BLaER1 treated with 17β-estradiol and CSF1 and Interleukin-3, amounts not matched to agents 10 nM and 100 nM (cell line): Measurements from ENCODE around the gene KIRREL3.

Experiments used
- H3K27ac ChIP-seq, 11 experiments: shearing (Covaris generic); formaldehyde crosslinking; 2 replicates each; pipeline ENCODE4 v1.8.1; 2022
- H3K27me3 ChIP-seq, 11 experiments: shearing (Covaris generic); formaldehyde crosslinking; 2 replicates each; pipeline ENCODE4 v1.8.1; 2022
- H3K36me3 ChIP-seq, 11 experiments: shearing (Covaris generic); formaldehyde crosslinking; 2 replicates each; pipeline ENCODE4 v1.8.1; 2022
- H3K4me1 ChIP-seq, 10 experiments: shearing (Covaris generic); formaldehyde crosslinking; 2 replicates each; pipeline ENCODE4 v1.8.1; 2022
- H3K4me2 ChIP-seq, 11 experiments: shearing (Covaris generic); formaldehyde crosslinking; 2 replicates each; pipeline ENCODE4 v1.8.1; 2022
- H3K4me3 ChIP-seq, 10 experiments: shearing (Covaris generic); formaldehyde crosslinking; 2 replicates each; pipeline ENCODE4 v1.8.1; 2022
- H3K9ac ChIP-seq, 11 experiments: shearing (Covaris generic); formaldehyde crosslinking; 2 replicates each; pipeline ENCODE4 v1.8.1; 2022
- H3K9me3 ChIP-seq, 11 experiments: shearing (Covaris generic); formaldehyde crosslinking; replicated peaks in 1 of 11; 2 replicates each; pipeline ENCODE4 v1.8.1; 2022
- H4K20me1 ChIP-seq, 11 experiments: shearing (Covaris generic); formaldehyde crosslinking; 2 replicates each; pipeline ENCODE4 v1.8.1; 2022
- Cebpa-rat ChIP-seq, 11 experiments: shearing (Covaris generic); IDR thresholded peaks; 2 replicates each; pipeline ENCODE4 v1.8.1; 2022

KIRREL3 gene

GRCh38 chr11:126595560-126595959 lies 405.0 kb downstream of the KIRREL3 start:
- H3K4me1 ChIP-seq = no peaks in the 10 kb centered on the region
- H3K36me3 ChIP-seq = no peaks in the 10 kb centered on the region
- TF ChIP-seq Cebpa-rat (IDR thresholded peaks at IDR 0.05) = no peak
- no peak overlapping the region for H3K27ac ChIP-seq
- H3K9ac ChIP-seq = no peak overlapping the region
- H3K9me3 ChIP-seq = no peaks in the 10 kb centered on the region; a peak in 2 of 22 replicates
- no peak overlapping the region for H3K4me2 ChIP-seq
- H4K20me1 ChIP-seq = no peaks in the 10 kb centered on the region; a peak in 1 of 22 replicates
- H3K27me3 ChIP-seq = no peaks in the 10 kb centered on the region
- H3K4me3 ChIP-seq = no peak overlapping the region

GRCh38 chr11:126594921-126595367 lies 405.6 kb downstream of the KIRREL3 start:
- Histone ChIP-seq H3K4me2 (no peak overlapping the region), H3K4me3 (no peak overlapping the region), H4K20me1 (no peaks in the 10 kb centered on the region; a peak in 1 of 22 replicates), H3K36me3 (no peaks in the 10 kb centered on the region), H3K27me3 (no peaks in the 10 kb centered on the region), H3K27ac (no peak overlapping the region), H3K9ac (no peak overlapping the region), H3K9me3 (no peaks in the 10 kb centered on the region; a peak in 2 of 22 replicates), H3K4me1 (no peaks in the 10 kb centered on the region)
- no peak for TF ChIP-seq Cebpa-rat (IDR thresholded peaks at IDR 0.05)

DNA sequence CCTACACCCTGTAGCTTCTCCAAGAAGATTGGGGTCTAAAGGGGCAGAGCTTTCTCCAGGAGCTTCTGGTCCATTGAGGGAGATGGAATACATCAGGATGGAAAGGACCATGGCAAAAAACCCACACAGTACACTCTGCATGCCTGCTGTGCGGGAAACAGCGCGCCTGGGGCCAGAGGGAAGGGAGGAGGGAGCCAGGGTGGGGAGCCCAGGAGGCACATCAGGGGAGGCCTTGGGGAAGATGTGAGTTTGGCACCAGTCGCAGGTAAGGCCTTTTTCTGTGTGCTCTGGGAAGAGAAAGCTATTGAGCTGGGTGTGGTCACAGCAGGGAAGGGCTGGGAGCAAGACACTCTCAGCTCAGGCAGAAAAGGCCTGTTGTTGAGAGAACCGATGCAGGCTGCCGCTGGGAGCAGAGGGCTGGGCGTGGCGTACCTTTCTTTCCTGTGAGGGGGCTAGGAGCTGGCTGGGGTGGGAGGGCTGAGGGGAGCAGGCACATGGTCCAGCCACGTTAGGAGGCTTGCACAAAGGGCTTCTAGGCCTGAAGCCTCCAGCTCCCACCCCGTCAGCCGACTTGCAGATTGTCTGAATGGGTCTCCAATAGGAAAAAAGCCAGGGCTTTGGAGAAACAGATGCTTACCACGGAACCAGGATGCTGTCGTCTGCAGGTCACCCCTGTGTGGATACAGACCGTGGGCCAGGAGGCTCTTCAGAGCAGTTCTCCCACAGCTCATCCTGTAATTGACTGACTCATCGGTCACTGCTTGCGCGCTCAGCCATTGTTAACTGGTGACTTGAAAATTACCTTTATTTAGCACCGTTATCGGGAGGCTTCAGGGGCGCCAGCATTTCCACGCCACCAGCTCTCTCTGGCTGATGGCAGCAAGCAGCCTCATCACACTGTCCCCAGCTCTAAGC lies 407.8 kb downstream of the KIRREL3 start:
- no peaks in the 10 kb centered on the region for H3K4me1 ChIP-seq
- TF ChIP-seq Cebpa-rat (IDR thresholded peaks at IDR 0.05) = no peak
- H3K9me3 ChIP-seq = no peaks in the 10 kb centered on the region

GRCh38 chr11:126591966-126592489 lies 408.5 kb downstream of the KIRREL3 start:
- TF ChIP-seq Cebpa-rat (IDR thresholded peaks at IDR 0.05) = no peak
- no peaks in the 10 kb centered on the region for H3K36me3 ChIP-seq
- H4K20me1 ChIP-seq = no peaks in the 10 kb centered on the region; a peak in 1 of 22 replicates
- H3K9me3 ChIP-seq = no peaks in the 10 kb centered on the region
- H3K27ac ChIP-seq = no peak overlapping the region
- H3K4me1 ChIP-seq = no peaks in the 10 kb centered on the region
- no peak overlapping the region for H3K4me2 ChIP-seq
- no peaks in the 10 kb centered on the region for H3K27me3 ChIP-seq
- H3K9ac ChIP-seq = no peak overlapping the region
- H3K4me3 ChIP-seq = no peak overlapping the region

More for the DNA sequence above, 407.8 kb downstream of the KIRREL3 start:
- Histone ChIP-seq H3K4me2 (no peak overlapping the region), H4K20me1 (no peaks in the 10 kb centered on the region; a peak in 1 of 22 replicates), H3K27ac (no peak overlapping the region), H3K27me3 (no peaks in the 10 kb centered on the region), H3K4me3 (no peak overlapping the region), H3K36me3 (no peaks in the 10 kb centered on the region), H3K9ac (no peak overlapping the region)

DNA sequence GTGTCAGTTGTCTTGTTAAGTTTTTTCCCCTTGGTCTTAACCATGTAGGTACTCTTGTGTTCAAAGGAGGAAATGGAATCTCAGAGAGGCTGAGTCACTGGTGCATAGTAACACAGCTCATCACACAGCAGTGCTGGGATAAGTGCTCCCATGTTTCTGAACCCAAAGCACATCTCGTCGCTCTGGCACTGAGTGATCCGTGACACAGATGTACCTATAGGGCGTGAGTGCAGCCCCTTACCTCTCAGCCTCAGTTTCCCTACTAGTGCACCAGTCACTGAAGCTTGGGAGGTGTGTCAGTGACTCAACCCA lies 411.1 kb downstream of the KIRREL3 start:
- Histone ChIP-seq H3K27ac (no peak overlapping the region), H3K4me3 (no peak overlapping the region), H3K36me3 (no peaks in the 10 kb centered on the region), H3K27me3 (no peaks in the 10 kb centered on the region), H3K9ac (no peak overlapping the region), H3K9me3 (no peaks in the 10 kb centered on the region), H3K4me1 (peaks cover 0 to 11% (median 0%) of the 10 kb centered on the region in 10 experiments; a peak in 2 of 20 replicates), H4K20me1 (no peaks in the 10 kb centered on the region; a peak in 1 of 22 replicates), H3K4me2 (no peak overlapping the region)
- TF ChIP-seq Cebpa-rat (IDR thresholded peaks at IDR 0.05) = no peak

DNA sequence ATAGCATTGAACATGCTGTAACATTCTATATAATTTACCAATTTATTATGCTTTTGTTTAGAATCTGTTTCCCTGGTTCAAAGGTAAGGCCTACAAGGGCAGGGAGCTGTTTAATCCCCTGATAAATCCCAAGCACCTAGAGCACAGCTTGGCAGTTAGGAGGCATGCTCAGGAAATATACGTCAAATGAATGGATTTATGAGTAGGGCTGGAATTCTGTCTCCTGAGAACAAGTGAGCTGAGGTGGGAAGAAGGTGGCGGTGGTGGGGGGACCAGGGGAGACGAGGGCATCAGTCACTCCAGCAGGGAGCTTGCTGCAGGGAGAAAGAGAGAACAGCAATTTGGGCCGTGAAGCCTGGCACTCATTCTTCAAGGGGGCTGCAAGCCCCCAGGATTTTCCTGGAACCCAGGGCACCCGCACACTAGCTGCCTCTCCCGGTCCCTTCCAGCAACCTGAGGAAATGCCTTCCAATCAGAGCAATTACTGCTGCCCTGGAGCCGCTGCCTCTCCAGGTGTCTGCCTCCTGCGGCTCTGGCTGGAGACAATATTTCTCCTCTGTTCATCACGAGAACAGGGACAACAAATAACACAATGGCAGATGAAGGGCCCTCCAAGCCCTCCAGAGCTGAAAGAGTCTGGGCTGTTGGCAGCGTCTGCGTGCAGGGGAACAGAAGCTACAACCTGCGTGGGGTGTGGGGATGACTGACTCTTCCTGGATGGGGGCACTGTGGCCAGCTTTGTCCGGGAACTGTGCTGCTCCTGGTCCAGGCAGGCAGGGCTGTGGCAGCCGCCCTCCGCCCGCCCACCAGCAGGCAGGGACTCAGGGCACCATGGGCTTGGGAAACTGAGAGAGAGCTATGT lies 411.7 kb downstream of the KIRREL3 start:
- H4K20me1 ChIP-seq = no peaks in the 10 kb centered on the region; a peak in 1 of 22 replicates
- H3K4me1 ChIP-seq = peaks cover 0 to 11% (median 0%) of the 10 kb centered on the region in 10 experiments; a peak in 2 of 20 replicates
- H3K27me3 ChIP-seq = no peaks in the 10 kb centered on the region
- no peak for TF ChIP-seq Cebpa-rat (IDR thresholded peaks at IDR 0.05)
- H3K4me3 ChIP-seq = no peak overlapping the region
- H3K9me3 ChIP-seq = no peaks in the 10 kb centered on the region
- no peak overlapping the region for H3K4me2 ChIP-seq
- H3K36me3 ChIP-seq = no peaks in the 10 kb centered on the region
- H3K27ac ChIP-seq = no peak overlapping the region
- no peak overlapping the region for H3K9ac ChIP-seq

- H3K4me1 ChIP-seq = peaks cover 0 to 11% (median under 1%) of the 10 kb centered on the region in 10 experiments; a peak in 6 of 20 replicates
- no peak overlapping the region for H3K27ac ChIP-seq
- no peak for TF ChIP-seq Cebpa-rat (IDR thresholded peaks at IDR 0.05)
- H3K9me3 ChIP-seq = no peaks in the 10 kb centered on the region
- H4K20me1 ChIP-seq = no peaks in the 10 kb centered on the region; a peak in 1 of 22 replicates
- H3K36me3 ChIP-seq = no peaks in the 10 kb centered on the region
- no peak overlapping the region for H3K9ac ChIP-seq
- H3K4me3 ChIP-seq = no peak overlapping the region
- no peaks in the 10 kb centered on the region for H3K27me3 ChIP-seq
- H3K4me2 ChIP-seq = no peak overlapping the region
Observed at GRCh38 chr11:126587541-126587940, 413.0 kb downstream of the KIRREL3 start.

GRCh38 chr11:126585774-126586491 lies 414.6 kb downstream of the KIRREL3 start:
- Histone ChIP-seq H3K4me2 (0 out of 22 replicates have a peak overlapping the region, but pooled peaks of 1 of the 11 experiments have one; percentile 6), H4K20me1 (no peaks in the 10 kb centered on the region; a peak in 2 of 22 replicates), H3K9me3 (no peaks in the 10 kb centered on the region), H3K36me3 (no peaks in the 10 kb centered on the region), H3K9ac (no peak overlapping the region), H3K4me3 (no peak overlapping the region), H3K27me3 (no peaks in the 10 kb centered on the region), H3K27ac (no peak overlapping the region), H3K4me1 (peaks cover 7 to 17% (median 15%) of the 10 kb centered on the region in 10 experiments; a peak in 16 of 20 replicates)
- no peak for TF ChIP-seq Cebpa-rat (IDR thresholded peaks at IDR 0.05)
